Measurements from ENCODE around the gene PRTFDC1.
A peak's percentile ranks its signal among the peaks of the same experiment; 100 is the strongest.
"Not testable (repeated sequence)": the region's sequence is repeated elsewhere in the genome, so short reads cannot be mapped to it uniquely, and the experiment has no call there.

The PRTFDC1 gene

DNA sequence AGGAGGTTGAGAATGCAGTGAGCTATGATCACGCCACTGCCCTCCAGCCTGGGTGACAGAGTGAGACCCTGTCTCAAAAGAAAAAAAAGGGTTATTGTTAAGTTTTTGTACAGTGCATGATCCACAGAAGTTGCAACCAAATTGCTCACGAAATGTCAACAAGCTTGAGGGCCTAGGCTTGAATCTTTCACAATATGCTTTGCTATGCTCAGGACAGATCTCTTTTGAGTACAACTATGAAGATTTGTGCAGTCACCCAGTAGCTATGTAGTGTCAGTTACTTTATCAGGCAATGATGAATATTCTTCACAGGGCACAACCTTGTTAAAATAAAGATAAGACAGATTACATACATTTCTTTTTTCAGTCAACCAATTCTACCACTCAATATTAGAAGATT lies 109.2 kb downstream of the PRTFDC1 start:
- peak; percentile 58 for DNase-seq (ENCODE audit: low read depth)

- DNase-seq (ENCODE audit: low read depth) = no peak
Measured at GRCh38 chr10:24842856-24843255, 109.5 kb downstream of the PRTFDC1 start.

- no peak for DNase-seq (ENCODE audit: low read depth)
Measured at GRCh38 chr10:24841530-24841929, 110.9 kb downstream of the PRTFDC1 start.

- DNase-seq (ENCODE audit: low read depth) = no peak
Measured at GRCh38 chr10:24840784-24841183, 111.6 kb downstream of the PRTFDC1 start.

- DNase-seq (ENCODE audit: low read depth) = not testable (repeated sequence)
Measured at GRCh38 chr10:24837781-24838180, 114.6 kb downstream of the PRTFDC1 start.

GRCh38 chr10:24834869-24835268 lies 117.5 kb downstream of the PRTFDC1 start:
- no peak for DNase-seq (ENCODE audit: low read depth)

DNA sequence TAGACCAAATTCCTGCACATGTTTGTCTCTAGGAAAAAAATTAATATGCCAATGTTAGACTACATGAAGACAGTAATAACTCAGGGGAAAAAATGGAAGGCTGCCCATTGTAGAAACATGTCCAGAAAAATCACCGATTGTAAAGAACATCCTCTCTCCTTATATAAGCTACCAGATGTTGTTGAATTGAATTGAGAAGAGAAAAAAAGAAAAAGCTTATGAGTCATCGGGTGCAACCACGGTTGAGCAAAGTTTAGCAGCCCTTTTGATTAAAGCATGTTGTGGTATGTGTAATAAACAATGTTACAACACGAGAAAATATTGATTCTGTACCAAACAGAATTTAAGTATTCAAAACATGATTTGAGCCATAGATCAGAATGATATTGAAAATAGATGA lies 126.4 kb downstream of the PRTFDC1 start:
- peak; percentile 88 for DNase-seq (ENCODE audit: low read depth)

GRCh38 chr10:24825551-24825950 lies 126.9 kb downstream of the PRTFDC1 start:
- peak; percentile 84 for DNase-seq (ENCODE audit: low read depth)

DNA sequence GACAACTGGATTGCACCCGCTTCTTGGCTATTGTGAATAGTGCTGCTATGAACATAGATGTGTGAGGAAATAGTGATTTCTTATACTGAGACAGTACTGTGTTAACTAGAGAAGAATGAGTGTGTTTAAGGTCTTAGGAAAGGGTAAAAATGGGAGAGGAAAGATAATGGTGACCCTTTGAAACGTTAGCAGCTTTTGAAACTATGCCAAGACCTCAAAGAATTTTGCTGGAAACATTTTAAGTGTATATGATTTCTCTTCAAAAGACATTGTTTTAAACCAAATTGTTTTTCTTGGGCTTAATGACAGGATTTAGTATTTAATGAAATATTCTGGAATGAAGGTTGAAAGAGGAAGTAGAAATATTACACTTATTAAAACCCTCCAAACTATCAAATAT lies 127.9 kb downstream of the PRTFDC1 start:
- peak; percentile 19 for DNase-seq (ENCODE audit: low read depth)

GRCh38 chr10:24824124-24824523 lies 128.3 kb downstream of the PRTFDC1 start:
- no peak for DNase-seq (ENCODE audit: low read depth)

- no peak for DNase-seq (ENCODE audit: low read depth)
Measured at GRCh38 chr10:24822590-24822989, 129.8 kb downstream of the PRTFDC1 start.

GRCh38 chr10:24821986-24822385 lies 130.4 kb downstream of the PRTFDC1 start:
- peak; percentile 27 for DNase-seq (ENCODE audit: low read depth)

DNA sequence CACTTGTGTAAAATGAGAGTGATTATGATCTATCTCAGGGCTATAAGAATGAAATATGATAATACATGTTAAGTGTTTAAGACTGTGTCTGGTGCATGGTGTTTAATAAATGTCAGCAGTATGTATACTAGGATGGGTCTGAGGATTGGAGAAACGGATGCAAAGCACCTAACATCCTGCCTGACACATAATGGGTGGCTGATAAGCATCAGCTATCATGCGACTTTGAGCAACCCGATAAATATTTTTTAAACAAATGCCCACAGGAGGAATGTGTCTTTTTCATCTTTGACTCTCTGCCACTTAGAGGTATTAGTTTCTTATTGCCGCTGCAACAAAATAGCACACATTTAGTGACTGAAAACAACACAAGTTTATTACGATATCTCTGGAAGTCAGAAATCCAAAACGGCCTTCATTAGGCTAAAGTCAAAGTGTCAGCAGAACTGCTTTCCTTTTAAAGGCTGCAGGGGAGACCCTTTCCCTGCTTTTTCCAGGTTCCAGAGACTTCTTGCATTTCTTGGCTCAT lies 135.5 kb downstream of the PRTFDC1 start:
- DNase-seq (ENCODE audit: low read depth) = no peak

GRCh38 chr10:24814568-24815313 lies 137.7 kb downstream of the PRTFDC1 start:
- peak; percentile 54 for DNase-seq (ENCODE audit: low read depth)

DNA sequence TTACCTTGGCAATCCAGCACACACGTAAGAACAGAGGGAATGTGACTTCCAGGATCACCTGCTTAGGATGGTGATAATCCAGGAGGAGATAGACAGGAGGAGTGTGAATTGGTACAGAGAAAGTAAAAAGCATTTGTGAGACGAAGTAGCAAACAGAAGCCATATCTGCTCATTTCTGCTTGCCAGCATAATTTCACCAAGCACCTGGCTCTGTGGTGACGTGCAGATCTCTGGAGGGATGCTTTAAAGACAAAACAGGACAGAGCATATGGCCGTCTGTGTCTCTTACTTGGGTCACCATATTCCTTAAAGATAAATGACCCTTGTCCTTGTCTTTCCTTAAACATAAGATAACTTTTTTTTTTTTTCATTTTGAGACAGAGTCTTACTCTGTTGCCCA lies 138.6 kb downstream of the PRTFDC1 start:
- no peak for DNase-seq (ENCODE audit: low read depth)

GRCh38 chr10:24806262-24806661 lies 146.1 kb downstream of the PRTFDC1 start:
- DNase-seq (ENCODE audit: low read depth) = no peak

GRCh38 chr10:24804956-24805355 lies 147.4 kb downstream of the PRTFDC1 start:
- no peak for DNase-seq (ENCODE audit: low read depth)

- DNase-seq (ENCODE audit: low read depth) = no peak
Measured at GRCh38 chr10:24804392-24804791, 148.0 kb downstream of the PRTFDC1 start.

DNA sequence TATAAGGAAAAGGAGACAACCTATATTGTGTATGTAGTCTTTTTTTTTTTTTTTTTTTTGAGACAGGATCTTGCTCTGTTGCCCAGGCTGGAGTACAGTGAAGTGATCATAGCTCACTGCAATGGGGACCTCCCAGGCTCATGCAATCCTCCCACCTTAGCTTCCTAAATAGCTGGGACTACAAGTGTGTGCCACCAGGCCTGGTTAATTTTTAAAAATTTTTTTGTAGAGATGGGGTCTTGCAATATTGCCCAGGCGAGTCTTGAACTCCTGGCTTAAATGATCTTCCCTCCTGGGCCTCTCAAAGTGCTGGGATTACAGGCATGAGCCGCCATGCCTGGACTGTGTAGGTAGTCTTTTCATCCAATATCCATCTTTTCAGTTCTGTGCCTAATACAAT lies 150.0 kb downstream of the PRTFDC1 start:
- DNase-seq (ENCODE audit: low read depth) = no peak

DNA sequence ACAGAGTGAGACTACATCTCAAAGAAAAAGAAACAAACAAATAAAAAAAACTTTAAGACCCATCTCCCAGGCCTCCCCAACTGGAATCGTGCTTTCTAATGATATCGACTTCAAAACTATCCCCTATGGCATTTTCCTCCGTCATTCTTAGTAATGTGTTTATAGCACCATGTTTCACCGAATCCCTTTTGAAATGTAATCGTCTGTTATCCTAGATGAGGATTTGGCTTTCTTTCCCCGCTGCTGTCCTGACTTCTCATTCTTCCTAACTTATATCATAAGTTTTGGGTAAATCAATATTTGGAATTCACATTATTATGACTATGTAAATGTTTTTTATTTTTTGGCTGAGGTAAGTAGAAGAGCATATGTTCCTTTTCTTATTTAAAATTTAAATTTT lies 151.5 kb downstream of the PRTFDC1 start:
- no peak for DNase-seq (ENCODE audit: low read depth)
